ENCODE results near the gene TLR8.

DNA sequence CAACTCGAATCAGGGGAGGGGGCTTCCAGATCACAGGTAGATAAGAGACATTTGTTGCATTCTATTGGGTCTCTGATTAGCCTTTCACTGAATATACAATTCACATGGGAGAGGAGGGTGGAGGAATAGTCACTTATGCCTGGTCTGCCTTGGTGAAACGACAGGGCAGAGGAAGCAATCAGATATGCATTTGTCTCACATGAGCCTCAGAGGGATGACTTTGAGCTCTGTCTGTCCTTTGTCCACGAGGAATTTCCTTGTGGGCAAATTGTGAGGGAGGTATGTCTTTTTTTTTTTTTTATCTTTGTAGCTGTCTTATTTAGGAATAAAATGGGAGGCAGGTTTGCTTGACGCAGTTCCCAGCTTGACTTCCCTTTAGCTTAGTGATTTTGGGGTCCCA lies 40.0 kb downstream of the TLR8 start:
- TF ChIP-seq, protein P1, sequence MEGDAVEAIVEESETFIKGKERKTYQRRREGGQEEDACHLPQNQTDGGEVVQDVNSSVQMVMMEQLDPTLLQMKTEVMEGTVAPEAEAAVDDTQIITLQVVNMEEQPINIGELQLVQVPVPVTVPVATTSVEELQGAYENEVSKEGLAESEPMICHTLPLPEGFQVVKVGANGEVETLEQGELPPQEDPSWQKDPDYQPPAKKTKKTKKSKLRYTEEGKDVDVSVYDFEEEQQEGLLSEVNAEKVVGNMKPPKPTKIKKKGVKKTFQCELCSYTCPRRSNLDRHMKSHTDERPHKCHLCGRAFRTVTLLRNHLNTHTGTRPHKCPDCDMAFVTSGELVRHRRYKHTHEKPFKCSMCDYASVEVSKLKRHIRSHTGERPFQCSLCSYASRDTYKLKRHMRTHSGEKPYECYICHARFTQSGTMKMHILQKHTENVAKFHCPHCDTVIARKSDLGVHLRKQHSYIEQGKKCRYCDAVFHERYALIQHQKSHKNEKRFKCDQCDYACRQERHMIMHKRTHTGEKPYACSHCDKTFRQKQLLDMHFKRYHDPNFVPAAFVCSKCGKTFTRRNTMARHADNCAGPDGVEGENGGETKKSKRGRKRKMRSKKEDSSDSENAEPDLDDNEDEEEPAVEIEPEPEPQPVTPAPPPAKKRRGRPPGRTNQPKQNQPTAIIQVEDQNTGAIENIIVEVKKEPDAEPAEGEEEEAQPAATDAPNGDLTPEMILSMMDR (IDR thresholded peaks at IDR 0.05), result no peak
- no peak for TF ChIP-seq EP300 (IDR thresholded peaks at IDR 0.05)

All from tibial nerve (tissue), 4 donors.